Activated effector memory CD4-positive, alpha-beta T cell treated with Interleukin-2 at 50 U/mL for 16 hours (primary cell): ENCODE data around the gene VTN.
A peak's percentile ranks its signal among the peaks of the same experiment; 100 is the strongest.

Source experiments
- DNase-seq: peaks from one replicate; pipeline ENCODE4 v3.0.0-alpha.2; 2020

Gene VTN

DNA sequence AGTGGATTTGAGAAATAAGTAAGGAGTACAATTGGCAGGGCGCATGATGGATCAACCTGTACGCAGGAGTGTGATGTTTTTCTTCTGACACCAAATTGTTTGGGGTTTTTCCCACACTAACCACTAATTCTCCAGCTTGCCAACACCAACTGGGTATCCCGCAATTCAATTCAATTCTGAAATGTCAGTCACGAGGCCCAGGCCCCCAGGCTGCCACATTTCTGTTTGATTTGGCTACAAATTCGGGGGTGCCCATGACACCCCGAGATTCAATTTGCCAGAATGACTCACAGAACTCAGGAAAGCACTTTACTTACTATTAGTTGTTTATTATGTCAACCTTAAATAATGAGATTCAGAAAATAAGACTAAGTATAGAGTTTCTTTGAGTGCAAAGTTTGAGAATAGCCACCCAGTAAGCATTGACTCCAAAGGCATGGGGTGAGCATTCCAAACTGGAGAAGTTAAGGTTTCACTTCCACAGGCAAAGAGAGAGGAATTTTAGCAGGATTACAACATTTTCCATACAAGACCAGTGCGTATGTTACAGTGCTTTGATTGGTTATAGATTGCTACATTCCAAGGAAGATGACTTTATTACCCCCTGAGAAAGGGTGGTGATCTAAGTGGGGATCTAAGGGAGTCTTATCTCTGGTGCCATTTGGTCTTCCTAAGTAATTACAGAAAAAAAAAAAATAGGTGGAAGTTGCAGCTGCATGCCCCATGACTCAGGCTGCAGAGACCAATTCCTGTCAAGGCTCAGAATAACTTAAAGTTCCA lies 24.4 kb upstream of the VTN start:
- no peak for DNase-seq

DNA sequence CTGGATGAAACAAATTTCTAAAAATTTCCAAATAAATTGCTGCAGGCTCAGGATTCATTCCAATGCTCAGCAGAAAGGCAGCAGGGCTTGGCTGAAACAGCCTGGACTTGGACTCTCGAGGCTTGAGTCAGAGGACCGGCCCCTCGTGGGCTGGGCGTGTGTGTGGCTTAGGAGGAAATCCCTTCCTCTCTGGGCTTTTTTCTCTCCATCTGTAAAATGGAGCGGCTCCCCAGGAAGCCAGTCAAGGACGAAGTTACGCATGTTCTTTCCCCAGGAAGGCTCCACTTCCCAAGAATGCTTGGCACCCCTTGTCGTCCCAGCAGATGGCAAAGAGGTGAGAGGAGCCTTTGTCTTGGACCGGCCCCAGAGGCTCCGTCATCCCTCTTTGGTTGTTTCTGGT lies 22.4 kb upstream of the VTN start:
- DNase-seq, result no peak

DNA sequence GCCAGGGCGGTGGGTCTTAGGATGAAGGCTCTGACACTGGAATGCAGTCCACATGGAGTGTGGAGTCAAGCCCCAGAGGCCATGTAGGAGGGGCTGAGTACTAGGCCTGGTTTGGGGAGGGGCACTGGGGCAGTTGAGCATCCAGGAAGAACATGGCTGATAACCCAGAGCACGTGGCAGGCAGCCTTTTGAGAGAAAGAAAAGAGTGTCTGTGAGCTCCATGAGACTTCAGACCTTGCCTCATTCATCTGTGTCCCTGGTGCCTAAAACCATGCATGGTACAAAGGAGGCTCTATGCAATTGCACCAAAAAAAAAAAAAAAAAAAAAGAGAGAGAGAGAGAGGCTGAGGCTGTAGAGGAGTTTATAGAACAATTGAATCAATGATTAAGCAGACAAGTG lies 21.3 kb upstream of the VTN start:
- no peak for DNase-seq

DNA sequence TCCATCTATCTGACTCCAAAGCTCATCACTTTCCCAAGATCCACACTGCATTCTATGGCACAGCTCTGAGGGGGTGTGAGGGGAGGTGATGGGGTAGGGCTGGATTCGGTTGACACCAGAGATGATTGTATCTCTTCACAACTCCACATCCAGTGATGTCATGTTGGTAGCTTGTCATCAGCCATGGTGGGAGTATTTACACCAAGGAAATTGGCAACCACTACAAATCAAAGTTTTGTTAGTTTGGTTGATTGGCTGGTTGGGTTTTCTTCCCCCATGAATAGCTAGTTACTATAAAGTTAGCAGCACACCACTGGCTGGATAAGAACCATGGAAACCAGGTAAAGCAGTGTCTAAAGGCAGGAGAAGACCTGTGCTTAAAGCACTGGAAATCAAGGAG lies 20.9 kb upstream of the VTN start:
- no peak for DNase-seq

DNA sequence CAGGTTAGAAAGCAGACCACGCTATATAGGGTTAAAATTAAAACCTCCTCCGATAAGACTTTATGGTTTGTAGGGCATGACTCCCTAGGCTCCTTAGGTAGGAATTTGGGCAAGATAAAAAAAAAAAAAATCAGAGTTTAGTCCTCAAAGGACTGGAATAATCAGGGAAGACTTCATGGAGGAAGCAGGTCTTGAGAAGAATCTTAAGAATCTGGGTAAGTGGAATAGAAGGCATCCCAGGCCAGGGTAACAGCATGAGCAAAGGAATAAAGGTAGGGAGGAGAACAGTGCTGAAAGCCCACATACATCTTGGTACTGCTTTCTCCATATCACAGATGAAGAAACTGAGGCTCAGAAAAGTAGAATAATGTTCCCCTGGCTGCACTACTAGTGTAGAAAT lies 20.5 kb upstream of the VTN start:
- DNase-seq, result no peak

DNA sequence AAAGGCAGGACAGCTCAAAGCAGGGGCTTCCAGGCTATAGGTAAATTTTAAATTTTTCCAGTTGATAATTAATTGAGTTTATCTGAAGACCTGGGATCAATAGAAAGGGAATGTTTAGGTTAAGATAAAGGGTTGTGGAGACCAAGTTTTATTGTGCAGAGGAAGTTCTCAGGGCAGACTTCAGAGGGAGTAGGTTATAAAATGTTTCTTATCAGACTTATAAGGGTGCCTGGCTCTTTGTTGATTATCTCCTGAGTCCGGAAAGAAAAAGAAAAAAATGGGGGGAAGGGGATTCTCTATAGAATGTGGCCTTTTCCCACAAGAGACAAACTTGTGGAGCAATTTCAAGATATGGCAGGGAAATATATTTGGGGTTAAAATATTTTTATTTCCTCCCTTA lies 20.0 kb upstream of the VTN start:
- no peak for DNase-seq

DNA sequence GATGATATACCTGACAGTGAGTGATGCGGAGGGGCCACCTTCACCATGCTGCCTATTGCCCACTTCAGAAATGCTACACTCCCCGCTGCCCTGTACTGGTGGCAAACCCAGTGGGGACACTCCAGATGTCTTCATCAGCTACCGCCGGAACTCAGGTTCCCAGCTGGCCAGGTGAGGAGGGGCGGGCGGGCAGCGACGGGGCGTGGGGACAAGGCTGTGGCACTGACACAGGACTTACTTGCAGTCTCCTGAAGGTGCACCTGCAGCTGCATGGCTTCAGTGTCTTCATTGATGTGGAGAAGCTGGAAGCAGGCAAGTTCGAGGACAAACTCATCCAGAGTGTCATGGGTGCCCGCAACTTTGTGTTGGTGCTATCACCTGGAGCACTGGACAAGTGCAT lies 18.0 kb upstream of the VTN start:
- DNase-seq, result no peak

DNA sequence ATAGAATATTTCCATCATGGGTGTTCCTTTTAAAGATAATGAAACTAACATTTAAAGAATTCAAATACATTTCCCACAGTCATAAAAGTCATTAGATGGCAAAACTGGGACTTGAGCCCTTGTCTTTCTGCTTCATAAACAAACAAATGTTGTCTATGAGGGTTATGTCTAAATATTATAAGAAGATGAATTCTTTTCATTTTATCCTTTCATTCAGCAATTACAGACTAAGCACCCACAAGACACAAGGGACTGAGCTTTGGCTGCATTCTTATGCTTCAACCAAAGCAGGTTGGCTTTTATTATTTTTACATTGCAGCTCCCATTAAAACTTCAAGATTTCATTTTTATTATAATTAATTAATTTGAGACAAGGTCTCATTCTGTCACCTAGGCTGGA lies 16.3 kb upstream of the VTN start:
- no peak for DNase-seq

DNA sequence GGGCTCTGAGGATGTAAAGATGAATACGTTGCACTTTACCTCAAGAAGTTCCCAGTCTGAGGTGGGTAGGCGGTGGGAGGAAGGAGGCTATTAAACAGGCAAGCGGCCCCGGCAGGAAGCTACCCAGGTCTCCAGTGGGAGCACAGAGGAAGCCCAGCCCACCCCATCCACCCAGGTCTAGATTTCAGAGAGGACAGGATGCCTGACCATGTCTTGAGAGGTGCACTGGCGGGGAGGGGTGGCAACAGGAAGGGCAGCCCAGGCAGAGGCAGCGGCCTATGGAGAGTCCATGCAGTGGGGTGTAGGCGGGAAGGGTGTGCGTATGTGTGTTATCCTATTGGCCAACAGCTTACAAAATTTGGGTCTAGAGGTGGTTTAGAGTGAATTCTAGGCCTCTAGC lies 15.3 kb upstream of the VTN start:
- DNase-seq, result no peak

DNA sequence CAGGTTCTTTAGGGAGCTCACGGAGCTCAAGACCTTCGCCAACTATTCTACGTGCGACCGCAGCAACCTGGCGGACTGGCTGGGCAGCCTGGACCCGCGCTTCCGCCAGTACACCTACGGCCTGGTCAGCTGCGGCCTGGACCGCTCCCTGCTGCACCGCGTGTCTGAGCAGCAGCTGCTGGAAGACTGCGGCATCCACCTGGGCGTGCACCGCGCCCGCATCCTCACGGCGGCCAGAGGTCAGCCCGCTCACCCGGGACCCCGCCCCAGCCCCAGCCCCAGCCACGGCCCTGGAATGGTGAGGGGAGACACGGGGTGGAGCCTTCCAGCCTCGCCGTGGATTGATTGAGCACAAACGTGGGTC lies 14.9 kb upstream of the VTN start:
- no peak for DNase-seq

DNA sequence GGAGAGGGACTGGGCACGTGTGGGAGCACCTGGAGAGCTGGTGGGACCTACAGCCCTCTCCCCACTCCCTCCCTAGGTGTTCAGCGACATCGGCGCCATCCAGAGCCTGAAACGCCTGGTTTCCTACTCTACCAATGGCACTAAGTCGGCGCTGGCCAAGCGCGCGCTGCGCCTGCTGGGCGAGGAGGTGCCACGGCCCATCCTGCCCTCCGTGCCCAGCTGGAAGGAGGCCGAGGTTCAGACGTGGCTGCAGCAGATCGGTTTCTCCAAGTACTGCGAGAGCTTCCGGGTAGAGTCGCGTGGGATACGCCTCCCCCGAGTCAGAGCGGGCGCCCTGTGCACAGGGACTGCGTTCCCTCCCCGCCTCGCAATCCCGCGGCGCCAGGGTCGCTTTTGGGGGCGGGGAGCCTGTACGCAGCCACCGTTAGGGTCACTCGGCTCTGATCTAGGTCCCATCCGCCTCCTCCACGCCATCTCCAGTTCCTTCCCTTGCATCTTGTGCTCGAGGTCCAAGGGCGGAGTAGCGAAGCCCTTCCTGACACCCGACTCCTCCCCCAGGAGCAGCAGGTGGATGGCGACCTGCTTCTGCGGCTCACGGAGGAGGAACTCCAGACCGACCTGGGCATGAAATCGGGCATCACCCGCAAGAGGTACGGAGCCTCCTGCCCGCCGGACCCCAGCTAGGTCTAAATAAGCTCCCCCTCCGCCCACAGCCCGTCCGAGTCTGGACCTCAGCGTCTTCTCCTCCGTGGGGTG lies 14.4 kb upstream of the VTN start:
- peak; percentile 57 for DNase-seq

DNA sequence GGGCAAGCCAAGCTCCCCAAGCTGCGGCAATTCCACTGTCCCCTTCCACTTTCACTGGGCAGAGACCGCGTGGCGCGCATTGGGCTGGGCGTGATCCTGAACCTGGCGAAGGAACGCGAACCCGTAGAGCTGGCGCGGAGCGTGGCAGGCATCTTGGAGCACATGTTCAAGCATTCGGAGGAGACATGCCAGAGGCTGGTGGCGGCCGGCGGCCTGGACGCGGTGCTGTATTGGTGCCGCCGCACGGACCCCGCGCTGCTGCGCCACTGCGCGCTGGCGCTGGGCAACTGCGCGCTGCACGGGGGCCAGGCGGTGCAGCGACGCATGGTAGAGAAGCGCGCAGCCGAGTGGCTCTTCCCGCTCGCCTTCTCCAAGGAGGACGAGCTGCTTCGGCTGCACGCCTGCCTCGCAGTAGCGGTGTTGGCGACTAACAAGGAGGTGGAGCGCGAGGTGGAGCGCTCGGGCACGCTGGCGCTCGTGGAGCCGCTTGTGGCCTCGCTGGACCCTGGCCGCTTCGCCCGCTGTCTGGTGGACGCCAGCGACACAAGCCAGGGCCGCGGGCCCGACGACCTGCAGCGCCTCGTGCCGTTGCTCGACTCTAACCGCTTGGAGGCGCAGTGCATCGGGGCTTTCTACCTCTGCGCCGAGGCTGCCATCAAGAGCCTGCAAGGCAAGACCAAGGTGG lies 11.2 kb upstream of the VTN start:
- DNase-seq, result no peak

DNA sequence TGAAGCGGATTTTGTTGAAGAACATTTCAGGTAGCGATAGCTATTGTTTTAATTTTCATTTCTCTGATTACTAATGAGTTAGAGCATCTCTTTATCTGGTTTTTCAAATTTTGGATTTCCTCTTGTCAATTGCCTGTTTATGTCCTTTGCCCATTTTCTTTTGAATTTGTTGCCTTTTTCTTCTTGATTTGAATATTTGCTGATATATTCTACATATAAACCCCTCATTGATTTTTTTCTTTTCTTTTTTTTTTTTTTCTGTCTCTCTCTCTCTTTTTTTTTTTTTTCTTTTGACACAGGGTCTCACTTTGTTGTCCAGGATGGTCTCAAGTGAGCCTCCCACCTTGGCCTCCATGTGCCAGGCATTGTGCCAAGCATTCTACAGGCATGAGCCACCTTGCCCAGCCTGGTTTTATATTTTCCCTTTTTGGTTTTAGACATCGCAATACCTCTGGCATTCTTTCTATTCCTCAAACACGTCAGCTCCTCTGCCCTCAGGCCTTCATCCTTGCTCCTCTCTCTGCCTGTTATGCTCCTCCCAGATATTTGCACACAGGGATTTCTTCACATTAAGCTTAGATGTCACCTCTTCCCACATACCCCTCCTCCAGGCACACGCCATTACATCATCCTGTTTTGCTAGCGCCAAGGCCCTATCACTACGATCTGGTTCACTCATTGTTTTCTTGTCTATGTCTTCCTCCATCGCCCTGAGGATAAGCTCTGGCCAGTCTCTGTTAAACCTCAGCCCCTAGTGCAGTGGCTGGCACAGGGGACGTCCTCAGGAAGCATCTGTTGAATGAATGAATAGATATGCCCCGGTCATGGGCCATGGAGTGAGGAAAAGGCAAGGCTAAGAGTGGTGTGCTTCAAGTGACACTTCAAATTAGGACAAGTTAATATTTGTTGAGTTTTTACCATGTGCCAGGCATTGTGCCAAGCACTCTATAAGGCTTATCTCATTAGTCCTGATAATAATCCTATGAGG lies 10.0 kb upstream of the VTN start:
- no peak for DNase-seq

DNA sequence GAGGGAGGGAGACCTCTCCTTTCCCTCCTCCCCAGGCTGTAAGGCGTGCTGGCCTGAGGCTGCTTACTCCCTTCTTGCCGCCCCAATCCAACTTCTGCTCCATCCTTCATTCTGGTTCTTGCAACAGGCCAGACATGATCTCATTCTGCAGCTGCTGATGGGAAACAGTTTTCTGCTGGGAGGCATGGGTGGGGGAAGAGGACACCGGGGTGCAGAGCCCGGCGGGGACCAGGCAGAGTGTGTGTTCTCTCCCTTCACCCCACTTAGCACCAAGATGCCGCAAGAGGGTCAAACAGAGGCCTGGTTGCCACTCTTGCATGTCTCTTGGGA lies 2.8 kb upstream of the VTN start:
- DNase-seq, result no peak

DNA sequence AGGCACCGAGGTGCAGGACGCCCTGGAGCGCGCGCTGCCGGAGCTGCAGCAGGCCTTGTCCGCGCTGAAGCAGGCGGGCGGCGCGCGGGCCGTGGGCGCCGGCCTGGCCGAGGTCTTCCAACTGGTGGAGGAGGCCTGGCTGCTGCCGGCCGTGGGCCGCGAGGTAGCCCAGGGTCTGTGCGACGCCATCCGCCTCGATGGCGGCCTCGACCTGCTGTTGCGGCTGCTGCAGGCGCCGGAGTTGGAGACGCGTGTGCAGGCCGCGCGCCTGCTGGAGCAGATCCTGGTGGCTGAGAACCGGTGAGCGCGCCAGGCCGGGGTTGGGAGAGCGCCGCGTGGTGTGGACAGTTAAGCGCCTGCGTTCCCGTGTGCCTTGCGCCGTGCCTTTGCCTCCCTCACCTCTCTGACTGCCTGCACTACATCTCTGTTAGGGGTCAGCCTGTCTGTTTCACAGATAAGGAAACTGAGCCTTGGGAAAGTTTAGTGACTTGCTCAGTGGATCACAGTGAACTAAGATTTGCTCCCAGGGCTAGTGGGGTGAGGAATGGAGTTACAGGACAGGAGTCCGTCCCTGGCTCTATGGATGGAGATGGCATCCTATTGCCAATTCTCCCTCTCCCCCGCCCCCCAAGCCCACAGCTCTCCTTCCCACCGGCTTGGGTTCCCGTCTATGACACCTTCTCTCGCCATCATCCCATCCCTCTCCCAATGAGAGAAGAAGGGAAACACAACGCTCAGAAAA lies 2.3 kb upstream of the VTN start:
- DNase-seq, result no peak

DNA sequence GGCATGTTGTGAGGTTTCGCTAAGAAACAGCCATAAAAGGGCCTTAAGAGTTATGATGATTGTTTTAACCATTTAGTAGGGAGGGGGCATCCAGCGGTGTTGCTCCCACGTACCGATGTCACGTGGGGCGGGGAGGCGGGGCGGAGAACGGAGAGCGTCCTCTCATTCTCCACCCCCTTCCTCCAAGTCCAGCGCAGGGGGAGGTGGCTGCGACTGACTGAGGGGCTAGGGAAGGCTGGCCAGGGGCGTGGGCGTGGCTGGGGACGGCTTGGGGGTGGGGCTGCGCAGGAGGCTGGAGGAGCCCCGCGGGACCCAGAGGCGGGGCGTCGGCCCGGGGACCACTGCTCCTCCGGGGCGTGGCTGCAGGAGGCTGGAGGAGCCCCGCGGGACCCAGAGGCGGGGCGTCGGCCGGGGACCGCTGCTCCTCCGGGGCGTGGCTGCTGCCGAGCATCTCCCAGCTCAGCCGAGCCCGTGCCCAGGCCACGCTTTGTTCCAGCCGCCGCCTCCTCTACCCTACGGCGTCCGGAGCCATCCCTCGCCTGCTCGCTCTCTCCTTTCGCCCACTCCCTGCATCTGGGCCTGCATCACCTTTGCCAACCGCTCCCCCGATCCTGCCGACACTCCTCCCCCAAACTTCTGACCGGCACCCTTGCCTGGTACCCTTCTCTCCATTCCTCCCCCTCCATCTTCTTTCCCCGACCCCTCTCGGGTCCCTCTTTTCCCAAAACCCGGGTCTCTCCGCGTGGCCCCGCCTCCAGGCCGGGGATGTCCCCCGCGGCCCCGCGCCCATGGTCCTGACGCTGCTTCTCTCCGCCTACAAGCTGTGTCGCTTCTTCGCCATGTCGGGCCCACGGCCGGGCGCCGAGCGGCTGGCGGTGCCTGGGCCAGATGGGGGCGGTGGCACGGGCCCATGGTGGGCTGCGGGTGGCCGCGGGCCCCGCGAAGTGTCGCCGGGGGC lies 1.4 kb upstream of the VTN start, which contains the start of gene SARM1:
TSS of gene SARM1 (plus strand) at position 450 of the 958 bp plus-strand sequence. CDS start at position 789, 339 bp downstream.
- peak; percentile 76 for DNase-seq

DNA sequence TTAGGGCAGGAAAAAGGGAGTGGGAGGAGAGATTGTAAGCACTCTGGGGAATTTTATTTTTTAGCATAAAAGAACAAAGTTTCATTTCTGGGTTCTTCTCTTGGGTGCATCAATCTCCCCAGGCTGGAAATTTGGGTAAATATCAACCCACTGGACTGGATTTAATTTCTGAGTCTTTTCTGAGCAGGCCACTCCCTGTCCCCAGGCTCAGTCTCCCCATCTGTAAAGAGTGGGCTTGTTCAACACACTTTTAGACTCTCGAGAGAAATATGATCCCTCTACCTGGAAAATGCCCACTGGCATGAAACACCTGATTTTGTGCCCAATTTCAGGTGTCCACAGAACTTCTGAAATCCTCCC lies 617 bp upstream of the VTN start:
- DNase-seq, result no peak

DNA sequence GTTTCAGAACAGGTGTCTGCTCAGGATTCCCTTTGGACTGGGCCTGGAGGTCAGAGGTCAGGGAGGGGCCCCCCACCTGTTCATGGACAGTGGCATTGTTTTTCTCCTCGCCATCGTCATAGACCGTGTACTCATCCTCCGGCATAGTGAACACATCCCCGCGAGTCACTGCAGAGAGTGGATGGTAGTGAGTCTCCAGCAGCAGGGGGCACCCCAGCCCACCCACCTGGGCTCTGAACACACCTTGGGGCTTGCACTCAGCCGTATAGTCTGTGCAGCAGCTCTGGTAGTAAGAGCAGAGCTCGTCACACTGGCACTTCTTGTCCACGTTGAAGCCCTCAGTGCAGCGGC lies 448 bp downstream of the VTN start:
- DNase-seq, result no peak

DNA sequence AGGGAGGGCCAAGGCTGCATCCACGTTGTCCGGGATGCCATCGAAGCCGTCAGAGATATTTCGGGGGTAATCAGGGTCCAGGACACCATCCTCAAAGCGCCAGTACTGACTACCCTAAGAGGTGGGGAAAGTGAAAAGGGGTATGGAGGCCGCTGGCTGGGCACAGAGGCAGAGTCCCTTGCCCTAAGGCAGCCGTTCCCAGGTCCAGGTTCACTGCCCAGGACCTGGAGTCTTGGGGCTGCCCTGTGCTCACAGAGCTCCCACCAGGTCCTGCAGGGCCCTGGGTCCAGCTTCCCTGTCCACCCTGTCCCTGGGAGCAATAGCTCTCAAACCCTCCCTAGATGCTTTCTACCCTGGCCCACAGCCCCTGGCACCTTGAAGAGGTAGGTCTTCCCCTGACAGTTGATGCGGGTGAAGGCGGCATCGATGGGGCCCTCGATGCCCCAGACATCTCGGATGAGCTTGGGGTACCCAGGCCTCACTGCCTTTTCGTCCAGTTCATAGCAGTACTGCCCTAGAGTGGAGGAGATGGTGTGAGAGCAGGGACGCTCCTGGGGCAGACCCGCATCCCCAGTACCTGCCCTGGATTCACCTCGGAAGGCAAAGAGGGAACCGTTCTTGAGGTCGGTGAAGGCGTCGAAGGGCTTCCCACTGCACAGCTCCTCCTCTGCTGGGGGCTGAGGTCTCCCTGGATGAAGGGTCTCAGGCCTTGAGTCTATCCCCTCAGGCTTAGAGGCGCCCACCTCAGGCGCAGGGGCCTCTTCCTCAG lies 1.0 kb downstream of the VTN start:
- no peak for DNase-seq

DNA sequence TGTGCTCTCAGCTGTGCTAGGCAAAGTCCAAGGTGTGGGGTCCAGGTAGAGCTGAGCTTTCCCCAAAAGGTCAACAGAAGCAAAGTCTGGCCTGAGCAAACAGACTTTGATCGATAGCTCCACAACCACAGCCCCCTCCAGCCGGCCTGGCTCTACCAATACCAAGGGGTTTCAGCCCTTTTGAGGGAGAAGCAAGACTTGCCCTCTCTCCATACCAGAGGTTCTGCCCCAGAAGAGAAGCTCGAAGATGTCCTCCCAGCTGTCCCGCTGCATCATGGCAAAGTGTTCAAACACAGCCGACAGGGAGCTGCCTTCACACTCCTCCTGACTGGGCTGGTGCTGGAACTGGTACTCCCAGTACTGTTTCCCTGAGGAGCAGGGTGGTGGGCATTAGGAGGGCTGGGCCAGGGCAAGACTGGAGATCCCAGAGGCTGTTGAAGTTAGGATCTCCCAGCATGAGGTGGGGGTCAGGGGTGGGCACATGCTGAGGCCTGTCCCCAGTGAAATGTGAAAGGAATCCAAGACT lies 1.7 kb downstream of the VTN start:
- no peak for DNase-seq
